CD4-positive, alpha-beta T cell treated with Interleukin-17A for 4 hours (primary cell): Measurements from ENCODE around the gene CAST.

Experiments
- DNase-seq: peaks from one replicate; pipeline ENCODE4 v3.0.0-alpha.2; 2020; ENCODE audit warnings: mixed read lengths

The CAST gene

DNA sequence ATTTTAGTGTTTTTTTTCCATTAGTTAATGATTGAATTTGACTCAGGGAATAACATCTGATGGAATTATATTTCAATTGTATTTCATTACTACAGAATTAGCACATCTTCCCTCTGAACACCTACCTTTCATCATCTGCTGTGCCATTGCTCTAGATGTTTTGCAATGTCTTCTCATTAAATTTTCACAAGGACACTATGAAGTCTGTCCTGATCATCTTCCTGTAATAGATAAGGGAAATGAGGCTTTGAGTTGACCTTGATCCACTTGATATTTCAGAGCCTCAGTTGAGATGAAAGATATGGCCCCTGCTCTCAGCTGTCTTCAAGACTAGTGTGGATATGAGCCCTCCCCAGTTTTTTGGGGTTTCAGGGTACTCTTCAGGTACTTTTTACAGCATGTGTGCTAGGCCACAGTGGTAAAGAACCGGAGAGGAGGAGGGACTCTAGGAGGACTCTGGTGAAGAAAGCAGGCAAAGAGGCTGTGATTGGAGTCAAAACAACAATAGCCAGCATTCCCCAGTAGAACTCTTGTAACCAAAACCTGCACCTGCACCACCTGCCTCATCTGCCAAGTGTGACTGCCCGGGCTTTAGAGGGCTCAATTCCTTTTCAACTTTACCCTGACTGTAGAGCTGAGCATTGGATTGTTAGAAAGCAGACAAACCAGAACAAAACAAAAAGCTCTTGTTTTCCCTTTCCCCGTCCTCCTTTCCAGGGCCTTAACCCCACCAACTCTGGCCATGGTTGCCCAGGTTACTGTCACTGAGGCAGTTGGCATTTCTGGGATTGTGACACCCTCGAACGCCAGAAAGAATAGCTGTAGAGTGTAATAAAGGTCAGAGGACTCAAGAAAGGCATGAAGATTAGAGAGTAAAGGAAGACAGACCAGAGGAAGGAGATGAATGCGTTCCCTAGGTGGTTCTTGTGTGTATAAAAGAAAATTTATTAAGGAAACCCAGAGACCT is 89.3 kb downstream of the CAST start:
- no peak for DNase-seq

DNA sequence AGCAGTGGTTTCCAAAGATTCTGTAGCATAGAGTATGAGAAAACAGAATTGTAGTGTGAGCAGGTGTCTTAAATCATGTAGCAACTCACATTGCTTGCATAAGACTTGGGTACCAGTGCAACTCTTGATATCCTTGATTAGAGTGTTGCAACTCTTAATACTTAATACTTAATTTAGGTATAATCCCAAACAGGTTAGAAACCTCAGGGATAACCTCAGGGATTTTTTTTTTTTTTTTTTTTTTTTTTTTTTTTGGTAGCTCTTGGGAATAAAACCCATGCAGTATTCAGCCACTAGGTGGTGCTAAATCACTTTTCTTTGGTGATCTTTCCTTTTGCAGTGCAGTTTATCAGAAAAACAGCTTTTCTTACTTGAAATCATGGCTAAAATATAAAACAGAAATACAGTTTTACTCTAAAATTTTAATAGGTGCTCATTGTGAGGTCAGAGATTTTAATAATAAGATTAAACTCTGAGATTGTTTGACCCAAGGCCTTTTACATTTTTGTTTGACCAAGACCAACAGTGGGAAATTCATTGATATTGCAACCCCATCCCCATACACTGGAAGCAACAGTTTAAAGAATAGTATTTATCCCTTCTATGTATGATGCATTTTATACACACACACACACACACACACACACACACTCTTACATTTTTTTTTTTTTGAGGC is 90.3 kb downstream of the CAST start:
- DNase-seq: peak; percentile 62

DNA sequence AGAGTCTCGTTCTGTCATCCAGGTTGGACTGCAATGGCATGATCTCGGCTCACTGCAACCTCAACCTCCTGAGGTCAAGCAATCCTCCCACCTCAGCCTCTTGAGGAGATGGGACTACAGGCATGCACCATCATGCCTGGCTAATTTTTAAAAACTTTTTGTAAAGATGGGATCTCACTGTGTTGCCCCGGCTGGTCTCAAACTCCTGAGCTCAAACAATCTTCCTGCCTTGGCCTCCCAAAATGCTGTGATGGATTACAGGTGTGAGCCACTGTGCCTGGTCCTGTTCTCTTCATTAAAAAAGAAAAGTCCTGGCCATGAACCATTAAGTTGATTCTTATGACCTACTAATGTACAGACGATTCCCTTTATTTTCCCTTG is 90.8 kb downstream of the CAST start:
- no peak for DNase-seq

DNA sequence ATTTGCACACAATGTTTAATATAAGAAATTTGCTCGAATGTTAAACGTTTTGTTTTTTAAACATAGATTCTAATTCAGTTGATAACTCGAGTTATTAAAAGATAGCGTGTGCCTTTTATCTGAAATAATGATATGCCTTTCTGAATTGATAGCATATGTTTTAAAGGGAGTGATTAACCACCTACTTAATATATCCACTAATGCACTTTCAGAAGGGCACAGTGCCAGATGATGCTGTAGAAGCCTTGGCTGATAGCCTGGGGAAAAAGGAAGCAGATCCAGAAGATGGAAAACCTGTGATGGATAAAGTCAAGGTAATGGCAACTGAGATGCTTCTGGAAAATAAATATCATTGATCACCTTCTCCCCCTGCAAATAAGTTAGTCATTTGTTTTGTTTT is 91.7 kb downstream of the CAST start:
- DNase-seq: no peak

DNA sequence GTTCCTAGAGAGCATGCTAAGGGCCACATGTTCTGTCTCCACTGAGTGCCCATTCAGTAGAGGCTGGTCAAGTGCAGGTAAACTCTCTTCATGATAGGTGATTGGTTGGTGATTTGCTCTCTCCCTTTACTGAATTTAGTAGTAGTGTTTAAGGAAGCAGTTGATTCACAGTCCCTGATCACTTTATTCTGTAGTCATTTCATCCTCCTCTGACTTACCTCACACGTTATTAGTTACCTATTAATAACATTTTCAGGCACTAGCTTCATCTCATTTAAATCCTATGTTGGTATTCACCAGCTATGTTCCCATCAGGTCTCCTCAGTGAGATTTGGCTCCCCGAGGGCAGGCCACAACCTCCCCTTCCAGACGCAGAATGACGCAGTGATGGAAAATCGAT is 93.7 kb downstream of the CAST start:
- no peak for DNase-seq

- no peak for DNase-seq
Observed at GRCh38 chr5:96756985-96757384, 94.8 kb downstream of the CAST start.

GRCh38 chr5:96758621-96759020 is 96.4 kb downstream of the CAST start:
- no peak for DNase-seq

- DNase-seq: no peak
Observed at GRCh38 chr5:96761618-96762017, 99.4 kb downstream of the CAST start.

GRCh38 chr5:96763026-96763425 is 100.8 kb downstream of the CAST start:
- DNase-seq: no peak

GRCh38 chr5:96765043-96765442 is 102.9 kb downstream of the CAST start:
- no peak for DNase-seq

GRCh38 chr5:96768708-96769251 is 106.6 kb downstream of the CAST start:
- no peak for DNase-seq

- no peak for DNase-seq
Observed at GRCh38 chr5:96771395-96771794, 109.2 kb downstream of the CAST start.

- no peak for DNase-seq
Observed at GRCh38 chr5:96772111-96772510, 109.9 kb downstream of the CAST start.

DNA sequence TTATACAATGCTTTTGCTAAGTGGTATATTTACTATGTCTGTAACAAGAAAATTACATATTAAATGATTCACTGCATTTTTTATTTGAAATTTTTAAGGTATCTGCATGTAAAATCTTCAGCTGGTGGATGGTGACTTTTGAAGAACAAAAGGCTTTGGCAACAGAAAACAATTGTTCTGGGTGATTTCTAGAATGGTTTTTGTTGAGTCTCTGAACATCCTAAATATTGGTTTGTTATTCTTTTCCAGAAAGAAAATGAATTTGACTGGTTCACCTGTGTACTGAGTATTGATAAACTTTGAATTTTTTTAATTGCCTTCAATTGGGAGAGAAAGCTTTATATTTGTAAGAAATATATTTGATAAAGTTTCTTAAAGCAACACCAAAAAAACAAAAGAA is 110.4 kb downstream of the CAST start:
- DNase-seq: no peak

DNA sequence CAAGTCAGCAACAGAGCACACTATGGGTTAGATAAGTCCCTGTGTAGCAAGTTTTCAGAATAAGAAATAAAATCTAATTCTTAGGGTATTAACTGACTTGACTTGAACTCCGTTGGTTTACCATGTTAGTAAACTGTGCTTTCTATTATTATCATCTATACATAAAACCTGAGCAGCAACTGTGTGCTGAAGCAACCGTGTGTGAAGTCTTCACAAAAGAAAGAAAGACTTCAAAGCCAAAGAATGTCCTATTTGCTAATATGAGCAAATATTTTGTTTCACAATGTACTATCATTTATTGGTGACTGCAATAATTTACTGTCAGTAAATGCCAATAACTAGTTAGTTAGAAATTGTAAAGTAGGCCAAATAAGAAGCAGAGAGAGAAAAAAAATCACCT is 112.9 kb downstream of the CAST start:
- DNase-seq: no peak

- DNase-seq: no peak
Observed at GRCh38 chr5:96775689-96776088, 113.5 kb downstream of the CAST start.

DNA sequence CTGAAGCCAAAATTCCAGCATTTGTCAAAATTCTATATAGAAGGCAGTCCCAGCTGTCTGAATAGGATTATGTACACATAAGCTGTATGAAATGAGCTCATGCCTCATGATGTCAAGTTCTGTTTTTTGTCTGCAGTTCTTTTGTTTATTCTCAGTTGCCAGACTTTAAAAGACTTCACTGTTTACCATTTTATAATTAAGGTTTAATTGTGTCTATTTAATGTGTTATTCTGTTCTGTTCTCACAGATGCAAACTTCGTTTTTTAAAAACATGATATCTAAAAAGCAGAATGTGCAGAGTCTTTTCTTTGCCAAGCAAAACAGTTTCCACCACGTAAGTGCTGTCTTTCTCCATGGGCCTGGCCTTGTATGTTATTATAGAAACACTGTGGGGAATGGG is 114.4 kb downstream of the CAST start:
- no peak for DNase-seq

GRCh38 chr5:96778409-96778808 is 116.2 kb downstream of the CAST start:
- DNase-seq: no peak

GRCh38 chr5:96780626-96781025 is 118.5 kb downstream of the CAST start:
- no peak for DNase-seq

DNA sequence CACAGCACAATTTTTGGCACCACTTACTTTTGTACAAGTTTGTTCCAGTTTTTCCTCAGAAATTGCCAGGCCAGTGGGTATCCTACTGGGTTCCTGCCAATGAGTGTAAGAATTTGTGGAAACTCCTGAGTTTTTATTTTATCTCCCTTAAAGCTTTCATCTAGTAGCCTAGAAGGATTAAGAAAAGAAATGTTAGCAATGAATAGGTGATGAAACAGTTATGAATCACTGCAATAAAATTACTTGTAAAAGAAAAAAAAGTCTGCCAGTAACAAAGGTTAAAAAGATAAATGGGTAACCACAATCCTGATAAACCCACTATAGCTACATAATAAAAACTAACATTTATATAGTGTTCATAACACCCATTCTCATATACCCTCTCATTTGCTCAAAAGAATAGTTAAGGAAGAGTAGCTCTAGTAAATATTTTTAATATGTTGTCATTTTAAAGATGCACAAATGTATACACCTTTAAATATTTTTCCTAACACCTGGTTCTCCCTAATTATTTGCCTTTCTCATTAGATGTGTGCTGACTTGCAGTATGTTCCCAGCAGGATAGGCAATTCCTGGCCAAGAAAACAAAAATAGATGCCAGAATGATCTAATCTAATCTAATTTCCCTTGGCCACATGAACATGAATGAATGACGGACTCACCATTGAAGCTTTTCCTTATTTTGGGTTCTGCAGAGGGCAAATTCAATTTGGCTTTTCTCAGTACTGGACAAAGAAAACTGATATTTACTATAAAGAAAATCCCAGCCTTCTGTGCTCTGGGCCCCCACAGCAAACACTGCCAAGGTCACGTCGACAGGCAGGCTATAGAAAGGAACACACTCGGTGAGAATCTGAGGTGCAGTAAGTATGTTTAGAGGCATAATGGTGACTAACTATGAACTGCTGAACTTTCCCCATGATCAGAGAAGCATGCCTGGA is 119.1 kb downstream of the CAST start:
- DNase-seq: no peak

DNA sequence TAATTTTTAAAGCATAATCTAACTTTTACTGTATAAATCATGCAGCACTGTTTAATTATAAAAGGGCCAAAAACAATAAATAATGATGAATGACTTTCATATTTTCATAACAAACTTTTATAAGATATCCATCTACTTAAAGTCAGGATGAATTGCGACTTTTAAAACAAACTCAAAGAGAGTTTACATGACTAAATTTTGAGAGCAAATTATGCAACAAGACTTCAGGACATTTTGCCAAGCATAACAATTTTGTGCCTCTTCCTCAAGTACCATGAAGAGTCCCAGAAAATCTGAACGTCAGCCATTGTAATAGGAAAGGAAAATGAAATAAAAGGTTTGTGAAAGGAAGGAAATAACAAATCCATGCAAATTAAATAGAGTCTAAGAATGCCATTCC is 121.2 kb downstream of the CAST start:
- DNase-seq: no peak

DNA sequence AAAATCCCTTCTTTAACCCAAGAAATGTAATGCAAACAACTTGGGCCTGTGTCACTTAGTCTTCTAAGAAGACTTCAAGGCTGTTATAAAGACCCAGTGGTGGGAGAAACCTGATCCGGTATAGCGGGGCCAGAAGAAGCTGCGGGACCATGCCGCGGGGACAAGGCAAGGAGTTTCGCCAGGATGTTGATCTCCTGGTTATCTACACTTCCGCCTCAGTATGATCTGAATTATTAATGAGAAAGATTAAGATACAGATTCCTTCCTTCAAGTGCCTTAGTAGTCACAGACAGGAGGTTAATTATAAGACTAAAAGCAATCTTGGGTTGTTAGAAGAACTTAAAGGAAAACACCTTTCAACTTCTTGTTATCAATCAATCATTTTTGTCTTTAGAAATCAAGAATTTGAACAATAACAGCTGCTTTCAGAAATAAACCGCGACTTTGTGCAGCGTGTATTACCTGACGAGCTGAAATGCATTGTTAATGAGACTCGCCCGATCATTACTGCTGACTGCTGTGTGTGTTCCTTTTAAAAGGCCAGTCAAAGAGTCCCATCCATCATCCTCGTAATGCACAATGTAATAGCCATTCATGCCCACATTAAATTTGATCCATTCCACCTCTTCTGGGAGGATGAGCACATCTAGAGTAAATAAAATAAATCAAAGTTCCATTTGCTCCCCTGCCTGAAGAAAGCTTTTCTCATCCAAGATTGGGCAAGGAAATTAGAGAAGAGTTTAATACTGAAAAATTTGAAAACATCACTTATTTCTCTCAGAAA is 123.3 kb downstream of the CAST start:
- no peak for DNase-seq
